ENCODE data around the gene BIK. TPM values are rescaled to one million over a fixed set of nuclear protein-coding genes. Genes with fewer than 3 reads are reported as not detected.
A peak's percentile ranks its signal among the peaks of the same experiment; 100 is the strongest.

Gene BIK
- total and polyA plus RNA-seq, 8 donors: 2.3 to 29.2 (median 16.6) TPM; not detected in 2

DNA sequence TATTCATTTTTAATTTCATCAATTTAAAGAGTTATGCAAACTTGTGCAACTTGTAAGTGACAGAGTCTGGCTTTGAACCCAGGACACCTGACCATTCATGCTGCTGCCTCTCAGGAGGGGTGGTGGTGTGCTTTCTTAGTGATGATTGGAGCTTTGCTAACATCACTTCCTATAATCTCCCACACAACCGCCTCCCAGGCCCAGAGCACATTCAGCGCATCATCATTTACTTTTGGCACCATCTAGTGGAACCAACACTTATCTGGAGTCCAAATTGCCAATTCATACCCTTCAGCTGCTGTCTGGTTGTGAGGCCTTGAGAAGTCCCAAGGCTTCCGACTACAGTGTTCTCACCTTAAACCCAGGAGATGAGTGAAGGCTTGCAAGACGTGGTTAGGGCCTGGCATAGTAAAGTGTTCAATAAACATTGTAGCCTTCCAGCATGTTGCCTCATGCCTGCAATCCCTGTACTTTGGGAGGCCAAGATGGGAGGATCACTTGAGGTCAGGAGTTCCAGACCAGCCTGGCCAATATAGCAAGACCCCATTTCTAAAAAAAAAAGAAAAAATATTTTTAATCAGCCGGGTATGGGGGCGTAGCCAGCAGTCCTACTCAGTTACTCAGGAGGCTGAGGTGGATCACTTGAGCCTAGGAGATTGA, 20.3 kb upstream of the BIK start:
- H3K27me3 ChIP-seq: peaks cover 0 to 3% (median 0%) of the 10 kb centered on the region in 3 donors
- TF ChIP-seq EP300 (IDR thresholded peaks at IDR 0.05) (no peak), POLR2AphosphoS5 (IDR thresholded peaks at IDR 0.05) (peak in 2 of 3 donors; percentile 24 to 53)
- TF ChIP-seq, protein P1, sequence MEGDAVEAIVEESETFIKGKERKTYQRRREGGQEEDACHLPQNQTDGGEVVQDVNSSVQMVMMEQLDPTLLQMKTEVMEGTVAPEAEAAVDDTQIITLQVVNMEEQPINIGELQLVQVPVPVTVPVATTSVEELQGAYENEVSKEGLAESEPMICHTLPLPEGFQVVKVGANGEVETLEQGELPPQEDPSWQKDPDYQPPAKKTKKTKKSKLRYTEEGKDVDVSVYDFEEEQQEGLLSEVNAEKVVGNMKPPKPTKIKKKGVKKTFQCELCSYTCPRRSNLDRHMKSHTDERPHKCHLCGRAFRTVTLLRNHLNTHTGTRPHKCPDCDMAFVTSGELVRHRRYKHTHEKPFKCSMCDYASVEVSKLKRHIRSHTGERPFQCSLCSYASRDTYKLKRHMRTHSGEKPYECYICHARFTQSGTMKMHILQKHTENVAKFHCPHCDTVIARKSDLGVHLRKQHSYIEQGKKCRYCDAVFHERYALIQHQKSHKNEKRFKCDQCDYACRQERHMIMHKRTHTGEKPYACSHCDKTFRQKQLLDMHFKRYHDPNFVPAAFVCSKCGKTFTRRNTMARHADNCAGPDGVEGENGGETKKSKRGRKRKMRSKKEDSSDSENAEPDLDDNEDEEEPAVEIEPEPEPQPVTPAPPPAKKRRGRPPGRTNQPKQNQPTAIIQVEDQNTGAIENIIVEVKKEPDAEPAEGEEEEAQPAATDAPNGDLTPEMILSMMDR (IDR thresholded peaks at IDR 0.05): peak in 1 of 7 experiments; percentile 27
- peak overlapping the region in 2 of 5 donors; percentile 71 to 87 for H3K27ac ChIP-seq
- peak; percentile 49 to 87 for DNase-seq
- H3K4me1 ChIP-seq: peaks cover 5 to 17% (median 13%) of the 10 kb centered on the region in 4 donors
- 40 to 64% (median 54%) methylated on average over 5 to 6 of the region's 6 CpGs for WGBS, 5 donors
- no peak overlapping the region for H3K4me3 ChIP-seq
- intact Hi-C loops (cut with DNase I; ENCODE audit: low total_unique reads): no loop called here
- peaks cover 0 to 7% (median 0%) of the 10 kb centered on the region in 4 donors for H3K36me3 ChIP-seq
- H3K9me3 ChIP-seq: no peaks in the 10 kb centered on the region

DNA sequence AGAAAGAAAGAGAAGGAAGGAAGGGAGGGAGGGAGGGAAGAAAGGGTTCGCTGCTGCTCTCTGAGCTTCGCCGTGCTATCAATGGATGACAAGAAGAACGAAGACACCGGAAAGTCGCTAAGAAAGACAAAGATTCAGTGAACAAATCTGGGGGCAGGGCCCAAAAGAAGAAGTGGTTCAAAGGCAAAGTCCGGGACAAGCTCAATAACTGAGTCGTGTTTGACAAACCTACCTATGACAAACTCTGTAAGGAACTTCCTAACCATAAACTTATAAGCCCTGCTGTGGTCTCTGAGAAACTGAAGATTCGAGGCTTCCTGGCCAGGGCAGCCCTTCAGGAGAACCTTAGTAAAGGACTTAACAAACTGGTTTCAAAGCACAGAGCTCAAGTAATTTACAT, 18.5 kb upstream of the BIK start:
- TF ChIP-seq POLR2A (IDR thresholded peaks at IDR 0.05) (no peak), POLR2AphosphoS5 (IDR thresholded peaks at IDR 0.05) (no peak), EP300 (IDR thresholded peaks at IDR 0.05) (no peak)
- TF ChIP-seq, protein P1 (IDR thresholded peaks at IDR 0.05): no peak
- Histone ChIP-seq H3K4me1 (peaks cover 5 to 17% (median 13%) of the 10 kb centered on the region in 4 donors), H3K36me3 (no peaks in the 10 kb centered on the region), H3K4me3 (no peak overlapping the region), H3K9me3 (peaks cover 0 to 10% (median 4%) of the 10 kb centered on the region in 4 donors), H3K27me3 (peaks cover 0 to 3% (median 0%) of the 10 kb centered on the region in 3 donors), H3K27ac (no peak overlapping the region)
- no peak for DNase-seq
- WGBS, 5 donors: 61 to 78% (median 77%) methylated on average over 9 of the region's 9 CpGs
- intact Hi-C loops (cut with DNase I; ENCODE audit: low total_unique reads): no loop called here

DNA sequence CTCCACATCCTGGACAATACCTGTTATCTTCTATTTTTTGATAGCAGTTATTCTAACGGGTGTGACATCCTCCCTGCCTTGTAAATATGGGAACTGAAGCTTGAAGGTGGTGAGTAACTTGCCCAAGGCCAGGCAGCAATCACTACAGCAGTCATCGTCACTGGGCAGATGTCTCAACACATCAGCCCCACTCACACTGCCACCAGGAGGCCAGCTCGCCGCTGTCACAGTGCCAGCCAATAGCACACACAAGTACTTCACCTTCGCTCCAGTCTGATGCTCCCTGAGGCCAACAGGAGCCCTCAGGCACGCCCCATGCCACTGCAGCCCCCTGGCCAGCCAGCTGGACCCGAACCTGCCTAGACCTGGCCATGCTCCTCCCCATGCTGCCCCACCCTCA, 16.5 kb upstream of the BIK start:
- no peak overlapping the region for H3K27ac ChIP-seq
- H3K36me3 ChIP-seq: no peaks in the 10 kb centered on the region
- intact Hi-C loops (cut with DNase I; ENCODE audit: low total_unique reads): no loop called here
- TF ChIP-seq POLR2AphosphoS5 (IDR thresholded peaks at IDR 0.05) (no peak), EP300 (IDR thresholded peaks at IDR 0.05) (no peak), POLR2A (IDR thresholded peaks at IDR 0.05) (no peak)
- TF ChIP-seq, protein P1 (IDR thresholded peaks at IDR 0.05): no peak
- 37 to 51% (median 45%) methylated on average over 6 to 7 of the region's 7 CpGs for WGBS, 5 donors
- H3K9me3 ChIP-seq: peaks cover 0 to 11% (median 5%) of the 10 kb centered on the region in 4 donors
- H3K27me3 ChIP-seq: peaks cover 0 to 3% (median 0%) of the 10 kb centered on the region in 3 donors
- H3K4me1 ChIP-seq: peaks cover 4 to 9% (median 7%) of the 10 kb centered on the region in 4 donors
- peak; percentile 53 to 67 for DNase-seq
- no peak overlapping the region for H3K4me3 ChIP-seq

DNA sequence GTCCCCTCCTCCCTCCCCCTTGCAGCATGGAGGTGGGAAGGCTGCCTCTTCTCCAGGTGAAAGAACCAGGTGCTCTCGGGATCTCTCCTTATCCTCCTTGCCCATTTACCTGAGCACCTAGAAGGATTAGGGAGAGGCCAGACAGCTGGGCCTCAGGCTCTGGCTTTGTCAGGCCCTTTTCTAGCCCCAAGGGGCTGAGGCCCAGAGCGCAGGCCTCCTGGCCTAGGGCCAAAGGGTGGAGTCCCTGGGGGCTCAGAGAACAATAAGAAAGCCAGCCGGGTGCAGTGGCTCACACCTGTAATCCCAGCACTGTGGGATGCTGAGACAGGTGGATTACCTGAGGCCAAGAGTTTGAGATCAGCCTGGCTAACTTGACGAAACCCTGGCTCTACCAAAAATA, 16.0 kb upstream of the BIK start:
- Histone ChIP-seq H3K27me3 (peaks cover 0 to 3% (median 0%) of the 10 kb centered on the region in 3 donors), H3K4me1 (peaks cover 1 to 7% (median 4%) of the 10 kb centered on the region in 4 donors), H3K36me3 (no peaks in the 10 kb centered on the region), H3K27ac (no peak overlapping the region), H3K9me3 (peaks cover 0 to 11% (median 5%) of the 10 kb centered on the region in 4 donors), H3K4me3 (no peak overlapping the region)
- TF ChIP-seq POLR2AphosphoS5 (IDR thresholded peaks at IDR 0.05) (no peak), EP300 (IDR thresholded peaks at IDR 0.05) (no peak), POLR2A (IDR thresholded peaks at IDR 0.05) (no peak)
- TF ChIP-seq, protein P1 (IDR thresholded peaks at IDR 0.05): no peak
- DNase-seq: no peak
- WGBS, 5 donors: 48 to 65% (median 57%) methylated on average over 3 to 4 of the region's 4 CpGs
- intact Hi-C loops (cut with DNase I; ENCODE audit: low total_unique reads): no loop called here

Measured in stomach (tissue), 9 donors.